Kidney epithelial cell (primary cell): ENCODE results near the gene THOC7. TPM values are rescaled to one million over a fixed set of nuclear protein-coding genes. Genes with fewer than 3 reads are reported as not detected.

Source experiments
- DNase-seq: peaks from one replicate; pipeline ENCODE4 v3.0.0-alpha.2; 2010; ENCODE audit warnings: low read depth
- H3K27me3 ChIP-seq: 2 replicates; pipeline ENCODE4 v1.6.0; 2011; ENCODE audit warnings: low read length; ENCODE audit not compliant: control insufficient read depth, insufficient read depth
- H3K36me3 ChIP-seq: 2 replicates; pipeline ENCODE4 v1.5.1; 2011; ENCODE audit warnings: low read length; ENCODE audit not compliant: control insufficient read depth, insufficient read depth
- H3K4me3 ChIP-seq: 2 replicates; pipeline ENCODE4 v1.5.1; 2011; ENCODE audit warnings: low read depth, mild to moderate bottlenecking, control low read depth, low read length
- CTCF ChIP-seq: IDR thresholded peaks from 2 replicates; pipeline ENCODE4 v1.5.1; 2011; ENCODE audit warnings: mild to moderate bottlenecking, moderate library complexity, low read length, control low read depth, inconsistent platforms; ENCODE audit not compliant: insufficient read depth, poor library complexity, severe bottlenecking
- total RNA-seq: library from RNA; depleted of rRNA; stranded (reverse); fragments of >200 nt; gene quantifications from 2 replicates; pipeline ENCODE4 v1.2.3, GENCODE V29; 2015

THOC7 gene
- total RNA-seq, result 59.5 and 66.7 TPM in 2 replicates

GRCh38 chr3:63863150-63864007, at the start of gene THOC7, which contains the start of gene ATXN7:
THOC7 (minus strand) TSS chr3:63863805; CDS start chr3:63863790, 15 bp downstream.
ATXN7 (plus strand) TSS chr3:63863867; CDS start chr3:63912599, 48,732 bp downstream.
- peak within 1 kb of the TSS; percentile 95 for H3K4me3 ChIP-seq
- TF ChIP-seq CTCF, result no peak
- H3K27me3 ChIP-seq, result no peaks in the 10 kb centered on the region
- DNase-seq, result no peak
- no peaks in the 10 kb centered on the region for H3K36me3 ChIP-seq

- no peak for TF ChIP-seq CTCF
- Histone ChIP-seq H3K27me3 (no peaks in the 10 kb centered on the region), H3K4me3 (peak overlapping the region; percentile 71), H3K36me3 (no peaks in the 10 kb centered on the region)
- DNase-seq, result peak; percentile 12
Measured at GRCh38 chr3:63912768-63913588, 49.4 kb upstream of the THOC7 start.

- no peak for TF ChIP-seq CTCF
- Histone ChIP-seq H3K4me3 (peak within 1 kb of the TSS; percentile 71), H3K36me3 (no peaks in the 10 kb centered on the region), H3K27me3 (no peaks in the 10 kb centered on the region)
- peak; percentile 53 for DNase-seq
Measured at GRCh38 chr3:63911873-63912767, 48.5 kb upstream of the THOC7 start, which contains the start of gene SCAANT1. SCAANT1 (minus strand) TSS chr3:63912383.

GRCh38 chr3:63911509-63911872, 47.9 kb upstream of the THOC7 start:
- no peak for TF ChIP-seq CTCF
- DNase-seq, result no peak

GRCh38 chr3:63910891-63911290, 47.3 kb upstream of the THOC7 start:
- DNase-seq, result no peak
- Histone ChIP-seq H3K36me3 (no peaks in the 10 kb centered on the region), H3K27me3 (no peaks in the 10 kb centered on the region), H3K4me3 (no peak overlapping the region)
- no peak for TF ChIP-seq CTCF

More at GRCh38 chr3:63911509-63911872, 47.9 kb upstream of the THOC7 start:
- Histone ChIP-seq H3K4me3 (peak overlapping the region; percentile 71), H3K27me3 (no peaks in the 10 kb centered on the region), H3K36me3 (no peaks in the 10 kb centered on the region)
